Measurements from ENCODE around the gene AK6. TPM values are rescaled to one million over a fixed set of nuclear protein-coding genes. Genes with fewer than 3 reads are reported as not detected.
"Not testable (repeated sequence)": the region's sequence is repeated elsewhere in the genome, so short reads cannot be mapped to it uniquely, and the experiment has no call there.

AK6 gene
- 15.6 and 16.7 TPM in 2 replicates for total RNA-seq

- peak; percentile 78 to 91 for DNase-seq (ENCODE audit: low read depth in 2 of 2)
Measured at GRCh38 chr5:69369340-69370121, at the start of gene AK6, which contains the start of the genes RAD17 and TAF9. TSS of gene AK6 (minus strand) at chr5:69369520. CDS start at chr5:69369490, 30 bp downstream. TSS of gene RAD17 (plus strand) at chr5:69369818. CDS start at chr5:69372209, 2,391 bp downstream. TSS of gene TAF9 (minus strand) at chr5:69369520. CDS start at chr5:69365737, 3,783 bp downstream.

GRCh38 chr5:69418554-69418953 lies 49.2 kb upstream of the AK6 start:
- no peak for DNase-seq (ENCODE audit: low read depth in 2 of 2)

- DNase-seq (ENCODE audit: low read depth in 2 of 2) = no peak
Measured at GRCh38 chr5:69416699-69417098, 47.4 kb upstream of the AK6 start.

GRCh38 chr5:69416180-69416579 lies 46.9 kb upstream of the AK6 start:
- no peak for DNase-seq (ENCODE audit: low read depth in 2 of 2)

GRCh38 chr5:69415584-69415958 lies 46.3 kb upstream of the AK6 start:
- DNase-seq (ENCODE audit: low read depth in 2 of 2) = no peak

GRCh38 chr5:69414885-69415583 lies 45.7 kb upstream of the AK6 start, which contains the start of gene MARVELD2:
TSS of gene MARVELD2 (plus strand) at chr5:69415116. CDS start at chr5:69419386, 4,270 bp downstream.
- DNase-seq (ENCODE audit: low read depth in 2 of 2) = peak; percentile 29 to 72

GRCh38 chr5:69404659-69405330 lies 35.5 kb upstream of the AK6 start:
- no peak for DNase-seq (ENCODE audit: low read depth in 2 of 2)

- DNase-seq (ENCODE audit: low read depth in 2 of 2) = no peak
Measured at GRCh38 chr5:69378376-69378775, 9.1 kb upstream of the AK6 start.

GRCh38 chr5:69374911-69375446 lies 5.7 kb upstream of the AK6 start:
- no peak for DNase-seq (ENCODE audit: low read depth in 2 of 2)

- no peak for DNase-seq (ENCODE audit: low read depth in 2 of 2)
Measured at GRCh38 chr5:69372394-69372793, 3.1 kb upstream of the AK6 start.

- DNase-seq (ENCODE audit: low read depth in 2 of 2) = not testable (repeated sequence)
Measured at GRCh38 chr5:69370335-69370734, 1.0 kb upstream of the AK6 start.

- DNase-seq (ENCODE audit: low read depth in 2 of 2) = peak; percentile 9 to 44
Measured at GRCh38 chr5:69368458-69369339, 621 bp downstream of the AK6 start.

GRCh38 chr5:69367697-69368279 lies 1.5 kb downstream of the AK6 start:
- DNase-seq (ENCODE audit: low read depth in 2 of 2) = no peak

- DNase-seq (ENCODE audit: low read depth in 2 of 2) = no peak
Measured at GRCh38 chr5:69364850-69365249, 4.5 kb downstream of the AK6 start.

- peak in 1 of 2 donors; percentile 18 for DNase-seq (ENCODE audit: low read depth in 2 of 2)
Measured at GRCh38 chr5:69364414-69364813, 4.9 kb downstream of the AK6 start.

GRCh38 chr5:69360442-69360841 lies 8.9 kb downstream of the AK6 start:
- no peak for DNase-seq (ENCODE audit: low read depth in 2 of 2)

GRCh38 chr5:69359699-69360098 lies 9.6 kb downstream of the AK6 start:
- no peak for DNase-seq (ENCODE audit: low read depth in 2 of 2)

GRCh38 chr5:69350664-69351063 lies 18.7 kb downstream of the AK6 start:
- DNase-seq (ENCODE audit: low read depth in 2 of 2) = no peak

GRCh38 chr5:69343083-69343482 lies 26.2 kb downstream of the AK6 start:
- no peak for DNase-seq (ENCODE audit: low read depth in 2 of 2)

- DNase-seq (ENCODE audit: low read depth in 2 of 2) = no peak
Measured at GRCh38 chr5:69341520-69342161, 27.7 kb downstream of the AK6 start.
